WERI-Rb-1 (cell line): ENCODE data around the gene ACTA2.

Source experiments
- DNase-seq: peaks from one replicate; pipeline ENCODE4 v3.0.0-alpha.2; 2020
- H3K27ac ChIP-seq: fragments of 250-450 bp; sonication (Bioruptor Pico); 2 replicates; pipeline ENCODE4 v1.5.1; 2020; ENCODE audit warnings: mild to moderate bottlenecking, moderate library complexity
- H3K27me3 ChIP-seq: fragments of 250-450 bp; sonication (Bioruptor Pico); 2 replicates; pipeline ENCODE4 v1.5.1; 2021; ENCODE audit warnings: mild to moderate bottlenecking, low read depth, moderate library complexity; ENCODE audit not compliant: insufficient read depth, severe bottlenecking
- H3K36me3 ChIP-seq: fragments of 250-450 bp; sonication (Bioruptor Pico); 2 replicates; pipeline ENCODE4 v1.5.1; 2020; ENCODE audit warnings: mild to moderate bottlenecking, moderate library complexity
- H3K4me3 ChIP-seq: 2 replicates; pipeline ENCODE4 v1.5.1; 2011; ENCODE audit warnings: low read depth, mild to moderate bottlenecking, control low read depth, low read length
- H3K9me3 ChIP-seq: fragments of 250-450 bp; sonication (Bioruptor Pico); 2 replicates; pipeline ENCODE4 v1.5.1; 2021; ENCODE audit warnings: mild to moderate bottlenecking, moderate library complexity; ENCODE audit not compliant: severe bottlenecking
- CTCF ChIP-seq: IDR thresholded peaks from 2 replicates; pipeline ENCODE4 v1.5.1; 2011; ENCODE audit warnings: low read depth, mild to moderate bottlenecking, control low read depth, inconsistent platforms, low read length

Gene ACTA2

GRCh38 chr10:88952647-88953111 is at the start of gene ACTA2:
TSS of gene ACTA2 (minus strand) at chr10:88952773. CDS start at chr10:88948930, 3,843 bp downstream.
- H3K27me3 ChIP-seq = no peaks in the 10 kb centered on the region
- DNase-seq = no peak
- TF ChIP-seq CTCF = no peak

GRCh38 chr10:89001729-89002072 is 49.1 kb upstream of the ACTA2 start:
- Histone ChIP-seq H3K4me3 (no peak overlapping the region), H3K27ac (no peak overlapping the region), H3K36me3 (no peaks in the 10 kb centered on the region), H3K27me3 (no peaks in the 10 kb centered on the region), H3K9me3 (no peaks in the 10 kb centered on the region)
- no peak for DNase-seq
- no peak for TF ChIP-seq CTCF

More at GRCh38 chr10:88952647-88953111, at the start of gene ACTA2:
- Histone ChIP-seq H3K27ac (no peak within 1 kb of the TSS), H3K9me3 (no peaks in the 10 kb centered on the region), H3K36me3 (no peaks in the 10 kb centered on the region), H3K4me3 (no peak within 1 kb of the TSS)

- H3K4me3 ChIP-seq = no peak overlapping the region
- no peak for TF ChIP-seq CTCF
- no peaks in the 10 kb centered on the region for H3K9me3 ChIP-seq
- no peaks in the 10 kb centered on the region for H3K36me3 ChIP-seq
- no peak overlapping the region for H3K27ac ChIP-seq
- no peak for DNase-seq
- H3K27me3 ChIP-seq = no peaks in the 10 kb centered on the region
These were observed 48.6 kb upstream of the ACTA2 start for GRCh38 chr10:89001024-89001728.

- TF ChIP-seq CTCF = no peak
- H3K27me3 ChIP-seq = no peaks in the 10 kb centered on the region
- no peak for DNase-seq
- H3K9me3 ChIP-seq = no peaks in the 10 kb centered on the region
- H3K27ac ChIP-seq = no peak overlapping the region
- H3K36me3 ChIP-seq = no peaks in the 10 kb centered on the region
- no peak overlapping the region for H3K4me3 ChIP-seq
These were observed 47.1 kb upstream of the ACTA2 start for GRCh38 chr10:88999625-89000024.

GRCh38 chr10:88996927-88997326 is 44.4 kb upstream of the ACTA2 start:
- no peak overlapping the region for H3K4me3 ChIP-seq
- no peak for DNase-seq

More at GRCh38 chr10:88996927-88997326, 44.4 kb upstream of the ACTA2 start:
- no peak for TF ChIP-seq CTCF
- no peaks in the 10 kb centered on the region for H3K9me3 ChIP-seq
- H3K36me3 ChIP-seq = no peaks in the 10 kb centered on the region
- H3K27ac ChIP-seq = no peak overlapping the region
- H3K27me3 ChIP-seq = no peaks in the 10 kb centered on the region
